Neural progenitor cell (in vitro differentiated cells): ENCODE measurements around the gene CDH26. TPM values are rescaled to one million over a fixed set of nuclear protein-coding genes. Genes with fewer than 3 reads are reported as not detected.

Source experiments
- DNase-seq: peaks from one replicate; pipeline ENCODE4 v3.0.0-alpha.2; 2016; ENCODE audit warnings: low spot score
- H2AFZ ChIP-seq: fragments of 200-600 bp; sonication (generic); replicated peaks from 2 replicates; pipeline ENCODE4 v1.6.1; 2016; ENCODE audit warnings: antibody characterized with exemption
- H3F3A ChIP-seq: fragments of 200-600 bp; sonication (generic); 2 replicates; pipeline ENCODE4 v1.6.1; 2016; ENCODE audit warnings: antibody characterized with exemption, low read depth
- H3K27ac ChIP-seq: fragments of 200-600 bp; sonication (generic); 2 replicates; pipeline ENCODE4 v1.5.1; 2016; ENCODE audit warnings: mild to moderate bottlenecking
- H3K27me3 ChIP-seq: fragments of 200-600 bp; sonication (generic); 2 replicates; pipeline ENCODE4 v1.6.1; 2016; ENCODE audit warnings: mild to moderate bottlenecking, moderate library complexity
- H3K36me3 ChIP-seq: fragments of 200-600 bp; sonication (generic); 2 replicates; pipeline ENCODE4 v1.5.1; 2016
- H3K4me1 ChIP-seq: fragments of 200-600 bp; sonication (generic); 2 replicates; pipeline ENCODE4 v1.6.1; 2016; ENCODE audit warnings: mixed run types
- H3K4me2 ChIP-seq: fragments of 200-600 bp; sonication (generic); 2 replicates; pipeline ENCODE4 v1.6.1; 2016
- H3K4me3 ChIP-seq: fragments of 200-600 bp; sonication (generic); 2 replicates; pipeline ENCODE4 v1.5.1; 2016
- H3K79me2 ChIP-seq: fragments of 200-600 bp; sonication (generic); 2 replicates; pipeline ENCODE4 v1.6.1; 2016; ENCODE audit warnings: low read depth
- H3K9ac ChIP-seq: fragments of 200-600 bp; sonication (generic); 2 replicates; pipeline ENCODE4 v1.6.1; 2016
- H3K9me3 ChIP-seq: fragments of 200-600 bp; sonication (generic); 2 replicates; pipeline ENCODE4 v1.5.1; 2016; ENCODE audit warnings: low read depth
- H4K20me1 ChIP-seq: fragments of 200-600 bp; sonication (generic); 2 replicates; pipeline ENCODE4 v1.6.1; 2016; ENCODE audit warnings: low read depth
- H3K27ac Mint-ChIP-seq: 3 replicates; pipeline ENCODE4 v1.8.0; 2021; ENCODE audit warnings: mixed read lengths
- H3K27me3 Mint-ChIP-seq: 2 replicates; pipeline ENCODE4 v1.8.0; 2022; ENCODE audit warnings: low read depth, mild to moderate bottlenecking, inconsistent platforms, moderate library complexity, mixed read lengths; ENCODE audit not compliant: insufficient read depth
- H3K36me3 Mint-ChIP-seq: 3 replicates; pipeline ENCODE4 v1.8.0; 2021; ENCODE audit warnings: mixed read lengths
- H3K4me1 Mint-ChIP-seq: 3 replicates; pipeline ENCODE4 v1.8.0; 2021; ENCODE audit warnings: mixed read lengths
- H3K4me3 Mint-ChIP-seq: 3 replicates; pipeline ENCODE4 v1.8.0; 2021; ENCODE audit warnings: mild to moderate bottlenecking, moderate library complexity, mixed read lengths
- H3K9me3 Mint-ChIP-seq: 3 replicates; pipeline ENCODE4 v1.8.0; 2020; ENCODE audit warnings: mixed read lengths
- CTCF ChIP-seq: fragments of 200-600 bp; sonication (generic); IDR thresholded peaks from 2 replicates; pipeline ENCODE4 v1.5.1; 2017; ENCODE audit warnings: antibody characterized with exemption, mild to moderate bottlenecking
- EZH2 ChIP-seq: fragments of 200-600 bp; sonication (generic); IDR thresholded peaks from 2 replicates; pipeline ENCODE4 v1.6.1; 2017; ENCODE audit warnings: antibody characterized with exemption, mild to moderate bottlenecking, moderate library complexity
- EZH2phosphoT487 ChIP-seq: fragments of 200-600 bp; sonication (generic); IDR thresholded peaks from 2 replicates; pipeline ENCODE4 v1.6.1; 2017; ENCODE audit warnings: antibody characterized with exemption
- total RNA-seq: library from RNA; depleted of rRNA; stranded (reverse); fragments of >200 nt; gene quantifications from 2 replicates; pipeline ENCODE4 v1.2.3, GENCODE V29; 2015; ENCODE audit warnings: low replicate concordance

The CDH26 gene
- total RNA-seq, 1 donor from 2014 or later: not detected

DNA sequence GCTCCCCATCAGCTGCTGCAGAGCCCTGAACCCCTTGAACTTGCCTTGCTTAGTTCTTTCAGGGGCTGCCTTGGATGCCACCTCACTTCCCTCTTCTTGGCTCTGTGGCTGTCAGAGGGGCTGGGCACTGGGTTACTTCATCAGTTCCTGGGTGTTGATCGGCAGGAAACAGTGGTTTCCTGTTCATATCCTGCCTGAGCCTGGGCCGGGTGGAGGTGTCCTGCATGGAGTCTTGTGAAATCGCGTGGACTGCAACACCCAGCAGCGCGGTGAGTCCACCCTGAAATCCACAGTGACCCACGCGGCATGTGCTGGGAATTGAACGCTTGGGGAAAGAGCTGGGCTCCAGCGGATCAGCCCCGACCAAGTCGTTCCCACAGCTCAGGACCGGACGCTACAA, 97.5 kb downstream of the CDH26 start:
- H3K4me2 ChIP-seq: no peak overlapping the region
- no peaks in the 10 kb centered on the region for H3K27me3 ChIP-seq
- H3K27me3 Mint-ChIP-seq: peaks cover 9% of the 10 kb centered on the region
- peaks cover 10% of the 10 kb centered on the region for H3K4me1 ChIP-seq
- H3K4me3 ChIP-seq: no peak overlapping the region
- no peaks in the 10 kb centered on the region for H3K36me3 ChIP-seq
- H2AFZ ChIP-seq: no peak overlapping the region
- H3K27ac Mint-ChIP-seq: no peak overlapping the region
- H3K9me3 ChIP-seq: no peaks in the 10 kb centered on the region
- no peak overlapping the region for H3K9ac ChIP-seq
- peaks cover 16% of the 10 kb centered on the region for H3F3A ChIP-seq
- no peaks in the 10 kb centered on the region for H3K79me2 ChIP-seq
- no peak overlapping the region for H3K4me3 Mint-ChIP-seq
- H3K9me3 Mint-ChIP-seq: no peaks in the 10 kb centered on the region
- TF ChIP-seq EZH2phosphoT487: no peak
- no peak for TF ChIP-seq EZH2
- TF ChIP-seq CTCF: no peak
- no peaks in the 10 kb centered on the region for H3K36me3 Mint-ChIP-seq
- H4K20me1 ChIP-seq: no peaks in the 10 kb centered on the region
- no peak overlapping the region for H3K27ac ChIP-seq
- no peak for DNase-seq
- peaks cover 17% of the 10 kb centered on the region for H3K4me1 Mint-ChIP-seq

- DNase-seq: no peak
- no peak overlapping the region for H3K4me2 ChIP-seq
- H3K27ac ChIP-seq: no peak overlapping the region
- no peak overlapping the region for H3K4me3 ChIP-seq
- no peaks in the 10 kb centered on the region for H3K79me2 ChIP-seq
- H3F3A ChIP-seq: peaks cover 16% of the 10 kb centered on the region
- peaks cover 13% of the 10 kb centered on the region for H3K27me3 Mint-ChIP-seq
- no peaks in the 10 kb centered on the region for H3K36me3 Mint-ChIP-seq
- H2AFZ ChIP-seq: no peak overlapping the region
- no peak overlapping the region for H3K4me3 Mint-ChIP-seq
- peaks cover 17% of the 10 kb centered on the region for H3K4me1 Mint-ChIP-seq
- H3K27me3 ChIP-seq: no peaks in the 10 kb centered on the region
- H3K36me3 ChIP-seq: no peaks in the 10 kb centered on the region
- no peaks in the 10 kb centered on the region for H3K9me3 ChIP-seq
- no peak for TF ChIP-seq CTCF
- no peak for TF ChIP-seq EZH2phosphoT487
- TF ChIP-seq EZH2: no peak
- no peak overlapping the region for H3K27ac Mint-ChIP-seq
- no peaks in the 10 kb centered on the region for H3K9me3 Mint-ChIP-seq
- H4K20me1 ChIP-seq: no peaks in the 10 kb centered on the region
- peaks cover 10% of the 10 kb centered on the region for H3K4me1 ChIP-seq
- no peak overlapping the region for H3K9ac ChIP-seq
Measured at GRCh38 chr20:60056407-60057122, 98.3 kb downstream of the CDH26 start.

- H3K9ac ChIP-seq: no peak overlapping the region
- no peak overlapping the region for H3K4me3 Mint-ChIP-seq
- H2AFZ ChIP-seq: no peak overlapping the region
- peaks cover 16% of the 10 kb centered on the region for H3F3A ChIP-seq
- no peak overlapping the region for H3K27ac ChIP-seq
- no peaks in the 10 kb centered on the region for H4K20me1 ChIP-seq
- no peak overlapping the region for H3K4me3 ChIP-seq
- H3K4me2 ChIP-seq: no peak overlapping the region
- peaks cover 10% of the 10 kb centered on the region for H3K4me1 ChIP-seq
- no peaks in the 10 kb centered on the region for H3K9me3 ChIP-seq
- no peaks in the 10 kb centered on the region for H3K9me3 Mint-ChIP-seq
- H3K4me1 Mint-ChIP-seq: peaks cover 17% of the 10 kb centered on the region
- H3K36me3 ChIP-seq: no peaks in the 10 kb centered on the region
- H3K27ac Mint-ChIP-seq: no peak overlapping the region
- H3K27me3 Mint-ChIP-seq: peaks cover 16% of the 10 kb centered on the region
- TF ChIP-seq EZH2 (peak; percentile 30), EZH2phosphoT487 (no peak), CTCF (peak; percentile 97)
- no peaks in the 10 kb centered on the region for H3K36me3 Mint-ChIP-seq
- DNase-seq: peak; percentile 82
- H3K79me2 ChIP-seq: no peaks in the 10 kb centered on the region
- H3K27me3 ChIP-seq: no peaks in the 10 kb centered on the region
Measured at GRCh38 chr20:60057123-60057865, 99.1 kb downstream of the CDH26 start.
